Hepatocyte (in vitro differentiated cells): ENCODE data around the gene COL17A1.

Experiments used
- EZH2 ChIP-seq: fragments of 200-600 bp; sonication (generic); IDR thresholded peaks from 2 replicates; pipeline ENCODE4 v1.6.1; 2016; ENCODE audit warnings: antibody characterized with exemption, mild to moderate bottlenecking, borderline replicate concordance
- TF ChIP-seq, protein P1 (sequence below): fragments of 200-600 bp; sonication (generic); IDR thresholded peaks from 2 replicates; pipeline ENCODE4 v1.5.1; 2016; ENCODE audit warnings: antibody characterized with exemption, mild to moderate bottlenecking; ENCODE audit not compliant: poor library complexity

DNA sequence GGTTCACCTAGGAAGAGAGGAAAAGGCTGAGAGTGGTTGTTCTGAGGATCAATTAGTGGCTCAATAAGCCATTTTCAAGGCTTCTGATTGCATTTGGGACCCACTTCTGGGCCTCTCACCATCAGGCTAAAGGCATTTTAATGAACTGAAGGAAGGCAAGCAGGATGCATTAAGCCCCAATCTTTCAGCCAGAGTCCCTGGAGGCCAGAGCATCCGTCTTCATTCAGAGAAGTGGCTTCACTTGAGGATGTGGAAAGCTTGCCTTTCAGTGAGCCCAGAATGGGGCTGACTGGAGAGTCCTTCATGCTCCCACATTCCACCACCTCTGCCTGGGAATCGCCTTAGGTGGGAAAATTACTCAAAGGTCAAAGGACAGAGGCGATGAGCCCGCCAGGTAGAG, 41.8 kb downstream of the COL17A1 start:
- TF ChIP-seq, protein P1, sequence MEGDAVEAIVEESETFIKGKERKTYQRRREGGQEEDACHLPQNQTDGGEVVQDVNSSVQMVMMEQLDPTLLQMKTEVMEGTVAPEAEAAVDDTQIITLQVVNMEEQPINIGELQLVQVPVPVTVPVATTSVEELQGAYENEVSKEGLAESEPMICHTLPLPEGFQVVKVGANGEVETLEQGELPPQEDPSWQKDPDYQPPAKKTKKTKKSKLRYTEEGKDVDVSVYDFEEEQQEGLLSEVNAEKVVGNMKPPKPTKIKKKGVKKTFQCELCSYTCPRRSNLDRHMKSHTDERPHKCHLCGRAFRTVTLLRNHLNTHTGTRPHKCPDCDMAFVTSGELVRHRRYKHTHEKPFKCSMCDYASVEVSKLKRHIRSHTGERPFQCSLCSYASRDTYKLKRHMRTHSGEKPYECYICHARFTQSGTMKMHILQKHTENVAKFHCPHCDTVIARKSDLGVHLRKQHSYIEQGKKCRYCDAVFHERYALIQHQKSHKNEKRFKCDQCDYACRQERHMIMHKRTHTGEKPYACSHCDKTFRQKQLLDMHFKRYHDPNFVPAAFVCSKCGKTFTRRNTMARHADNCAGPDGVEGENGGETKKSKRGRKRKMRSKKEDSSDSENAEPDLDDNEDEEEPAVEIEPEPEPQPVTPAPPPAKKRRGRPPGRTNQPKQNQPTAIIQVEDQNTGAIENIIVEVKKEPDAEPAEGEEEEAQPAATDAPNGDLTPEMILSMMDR, result no peak
- TF ChIP-seq EZH2, result no peak
